ENCODE results near the gene SFMBT2.
"Not testable (repeated sequence)": the region's sequence is repeated elsewhere in the genome, so short reads cannot be mapped to it uniquely, and the experiment has no call there.

SFMBT2 gene

DNA sequence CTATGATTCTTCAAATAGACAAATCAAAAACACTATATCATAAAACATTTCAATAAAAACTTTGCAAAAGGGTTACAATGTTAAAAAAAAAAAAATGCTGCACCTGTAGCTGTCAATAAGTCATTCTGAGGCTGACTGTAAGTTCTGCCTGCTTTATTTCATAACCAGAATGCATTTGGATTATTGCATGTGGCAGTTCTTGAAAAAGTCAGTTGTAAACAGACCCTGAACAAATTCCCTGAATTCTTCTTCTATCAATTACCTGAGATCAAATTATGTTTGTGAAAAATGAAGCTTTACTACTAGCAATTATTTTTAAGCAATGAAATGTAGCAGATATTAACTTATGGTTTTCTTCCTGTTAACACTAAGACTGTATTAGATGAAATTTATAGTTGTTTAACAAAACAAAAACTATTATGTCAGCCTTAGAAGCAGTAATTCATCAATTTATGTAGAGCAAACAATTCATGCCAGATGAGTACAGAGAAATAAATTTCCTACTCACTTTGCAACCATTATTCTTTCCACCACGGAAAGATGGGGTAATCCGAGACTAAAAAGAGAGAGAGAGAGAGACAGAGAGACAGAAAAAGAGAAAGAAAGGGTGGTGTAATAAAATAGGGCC, 107.8 kb downstream of the SFMBT2 start:
- Histone ChIP-seq H3K36me3 (ENCODE audit: insufficient read depth, low read length) (no peaks in the 10 kb centered on the region), H3K9ac (ENCODE audit: insufficient read length) (no peak overlapping the region), H3K9me3 (ENCODE audit: low read depth, low read length) (no peaks in the 10 kb centered on the region), H3K4me3 (no peak overlapping the region), H3K27ac (no peak overlapping the region)
- DNase-seq (ENCODE audit: low read depth, low spot score), result no peak
- no peak for TF ChIP-seq EZH2 (IDR thresholded peaks at IDR 0.05)
- TF ChIP-seq FOXP2 (optimal IDR thresholded peaks at IDR 0.05; ENCODE audit: control extremely low read depth, extremely low read length, insufficient read depth), result no peak
- TF ChIP-seq POLR2AphosphoS5 (IDR thresholded peaks at IDR 0.05; ENCODE audit: borderline replicate concordance, low read depth, low read length), result no peak

DNA sequence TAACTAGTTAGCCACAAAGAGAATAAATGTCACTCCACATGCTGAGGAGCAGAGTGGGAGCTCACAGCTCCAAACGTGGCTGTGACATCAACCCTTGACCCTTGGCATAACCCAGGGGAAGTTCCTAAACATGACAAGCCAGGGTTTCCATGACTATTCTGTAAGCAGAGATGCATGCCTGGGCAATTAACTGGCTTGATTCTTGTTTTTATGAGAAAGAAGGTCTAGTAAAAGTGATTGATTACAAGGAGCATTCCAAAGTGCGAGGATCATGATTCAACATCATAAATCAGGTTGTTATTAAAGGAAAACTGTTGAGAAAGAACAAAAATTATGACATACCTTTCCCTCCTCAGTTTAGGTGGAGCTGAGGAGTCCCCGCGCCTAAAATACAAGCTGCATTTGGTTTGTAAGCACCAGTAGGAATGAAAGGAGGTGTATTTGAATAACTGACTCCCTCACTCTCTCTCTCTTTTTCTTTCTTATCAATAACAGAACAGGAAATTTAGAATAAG, 108.4 kb downstream of the SFMBT2 start:
- no peak for DNase-seq (ENCODE audit: low read depth, low spot score)
- no peak overlapping the region for H3K9ac ChIP-seq (ENCODE audit: insufficient read length)
- H3K27ac ChIP-seq, result no peak overlapping the region
- no peak for TF ChIP-seq EZH2 (IDR thresholded peaks at IDR 0.05)
- no peak for TF ChIP-seq FOXP2 (optimal IDR thresholded peaks at IDR 0.05; ENCODE audit: control extremely low read depth, extremely low read length, insufficient read depth)
- TF ChIP-seq POLR2AphosphoS5 (IDR thresholded peaks at IDR 0.05; ENCODE audit: borderline replicate concordance, low read depth, low read length), result no peak
- H3K9me3 ChIP-seq (ENCODE audit: low read depth, low read length), result no peaks in the 10 kb centered on the region
- no peaks in the 10 kb centered on the region for H3K36me3 ChIP-seq (ENCODE audit: insufficient read depth, low read length)
- no peak overlapping the region for H3K4me3 ChIP-seq

DNA sequence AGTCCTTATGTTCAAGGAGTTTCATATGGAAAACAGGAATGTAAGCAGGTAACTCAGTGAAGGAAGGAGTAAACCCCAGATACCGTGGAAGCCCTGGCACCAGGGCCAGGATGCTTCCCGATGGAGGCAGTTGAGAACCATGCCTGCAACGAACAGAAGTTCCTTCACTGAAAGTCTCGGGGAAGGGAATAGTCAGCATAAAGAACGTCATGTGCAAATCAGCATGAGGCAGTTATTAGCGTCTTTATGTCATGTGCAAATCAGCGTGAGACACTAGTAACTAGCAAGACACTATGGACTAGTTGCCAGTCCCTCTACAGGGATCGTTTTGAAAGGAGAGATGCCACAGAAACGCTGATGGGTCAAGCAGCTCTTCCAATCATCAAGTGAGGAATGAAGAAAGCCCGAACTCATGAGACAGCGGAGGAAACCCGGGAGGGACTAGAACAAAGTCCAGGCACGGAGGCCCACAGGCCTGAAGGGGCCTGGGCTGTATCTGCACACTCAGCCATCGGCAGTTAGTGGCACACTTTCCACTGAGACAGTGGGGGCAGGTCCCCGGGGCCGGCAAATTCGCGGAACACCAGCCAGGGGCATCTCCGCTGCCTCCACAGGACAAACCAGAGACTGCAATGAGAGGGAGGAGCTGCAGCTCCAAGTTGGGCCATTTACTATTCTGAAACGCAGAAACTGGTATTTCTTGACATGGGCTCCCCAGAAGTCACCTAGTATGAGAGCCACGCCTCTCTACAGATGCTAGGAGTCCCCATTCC, 109.6 kb downstream of the SFMBT2 start:
- Histone ChIP-seq H3K36me3 (ENCODE audit: insufficient read depth, low read length) (no peaks in the 10 kb centered on the region), H3K27ac (no peak overlapping the region), H3K9ac (ENCODE audit: insufficient read length) (no peak overlapping the region), H3K9me3 (ENCODE audit: low read depth, low read length) (no peaks in the 10 kb centered on the region), H3K4me3 (no peak overlapping the region)
- TF ChIP-seq EZH2 (IDR thresholded peaks at IDR 0.05), result no peak
- no peak for TF ChIP-seq POLR2AphosphoS5 (IDR thresholded peaks at IDR 0.05; ENCODE audit: borderline replicate concordance, low read depth, low read length)
- TF ChIP-seq FOXP2 (optimal IDR thresholded peaks at IDR 0.05; ENCODE audit: control extremely low read depth, extremely low read length, insufficient read depth), result no peak
- no peak for DNase-seq (ENCODE audit: low read depth, low spot score)

DNA sequence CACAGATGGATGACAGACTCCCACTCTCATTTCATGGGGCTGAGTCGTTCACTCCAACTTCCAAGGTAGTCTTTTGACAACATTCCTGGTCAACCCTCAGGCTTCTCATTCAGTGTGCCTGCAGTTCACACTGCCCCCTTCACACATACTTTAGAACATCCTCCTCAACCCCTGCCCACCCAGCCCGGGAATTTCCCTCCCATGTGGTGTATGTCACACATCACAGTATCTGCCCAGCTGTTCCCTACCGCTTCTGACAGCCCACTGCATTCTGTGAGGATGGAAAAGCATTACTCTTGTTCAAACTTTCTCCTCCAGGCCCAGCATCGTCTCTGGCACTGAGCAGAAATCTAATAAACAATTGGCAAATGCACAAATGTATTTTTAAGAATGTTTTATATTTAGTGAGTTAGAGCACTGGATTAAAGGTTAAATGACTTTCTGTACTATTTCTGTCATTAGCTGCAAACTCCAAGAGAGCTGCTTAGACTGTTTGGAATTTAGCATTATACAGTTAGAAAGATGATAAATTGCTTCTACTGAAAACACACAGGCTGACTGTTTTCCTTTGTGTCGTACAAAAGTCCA, 110.4 kb downstream of the SFMBT2 start:
- no peak for DNase-seq (ENCODE audit: low read depth, low spot score)
- no peak for TF ChIP-seq FOXP2 (optimal IDR thresholded peaks at IDR 0.05; ENCODE audit: control extremely low read depth, extremely low read length, insufficient read depth)
- no peak overlapping the region for H3K27ac ChIP-seq
- H3K9ac ChIP-seq (ENCODE audit: insufficient read length), result no peak overlapping the region
- no peaks in the 10 kb centered on the region for H3K9me3 ChIP-seq (ENCODE audit: low read depth, low read length)
- no peak overlapping the region for H3K4me3 ChIP-seq
- no peaks in the 10 kb centered on the region for H3K36me3 ChIP-seq (ENCODE audit: insufficient read depth, low read length)

DNA sequence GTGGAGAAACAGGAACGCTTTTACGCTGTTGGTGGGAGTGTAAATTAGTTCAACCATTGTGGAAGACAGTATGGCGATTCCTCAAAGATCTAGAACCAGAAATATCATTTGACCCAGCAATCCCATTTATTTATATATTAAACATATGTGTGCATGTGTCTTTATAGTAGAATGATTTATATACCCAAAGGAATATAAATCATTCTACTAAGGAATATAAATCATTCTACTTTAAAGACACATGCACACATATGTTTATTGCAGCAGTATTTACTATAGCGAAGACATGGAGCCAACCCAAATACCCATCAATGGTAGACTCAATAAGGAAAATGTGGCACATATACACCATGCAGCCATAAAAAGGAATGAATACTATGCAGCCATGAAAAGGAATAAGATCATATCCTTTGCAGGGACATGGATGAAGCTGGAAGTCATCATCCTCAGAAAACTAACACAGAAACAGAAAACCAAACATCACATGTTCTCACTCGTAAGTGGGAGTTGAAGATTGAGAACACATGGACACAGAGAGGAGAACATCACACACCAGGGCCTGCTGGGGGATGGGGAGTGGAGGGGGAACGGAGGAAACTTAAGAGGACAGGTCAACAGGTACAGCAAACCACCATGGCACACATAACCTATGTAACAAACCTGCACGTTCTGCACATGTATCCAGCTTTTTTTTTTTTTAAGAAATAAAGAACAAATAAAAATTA, 111.1 kb downstream of the SFMBT2 start:
- not testable (repeated sequence) for H3K36me3 ChIP-seq (ENCODE audit: insufficient read depth, low read length); H3K9me3 ChIP-seq (ENCODE audit: low read depth, low read length); H3K27ac ChIP-seq; H3K4me3 ChIP-seq; DNase-seq (ENCODE audit: low read depth, low spot score); H3K9ac ChIP-seq (ENCODE audit: insufficient read length)

DNA sequence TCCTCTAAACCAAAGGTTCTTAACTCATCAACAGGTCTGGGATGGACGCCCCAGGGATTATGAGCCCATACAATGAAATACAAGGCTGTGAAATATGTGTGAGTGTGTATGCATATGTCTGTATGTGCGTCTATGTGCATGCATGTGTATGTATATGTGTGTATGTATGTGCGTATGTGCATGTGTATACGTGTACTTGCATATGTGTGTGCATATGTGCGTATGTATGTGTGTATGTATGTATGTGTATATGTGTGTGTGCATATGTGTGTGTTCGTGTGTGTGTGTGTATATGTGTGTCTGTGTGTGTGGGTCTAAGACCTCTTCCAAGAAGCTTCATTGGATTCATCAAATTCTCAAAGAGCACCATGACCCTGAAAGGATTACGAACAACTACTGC, 112.3 kb downstream of the SFMBT2 start:
- Histone ChIP-seq H3K36me3 (ENCODE audit: insufficient read depth, low read length) (no peaks in the 10 kb centered on the region), H3K4me3 (no peak overlapping the region)
- no peak for TF ChIP-seq EZH2 (IDR thresholded peaks at IDR 0.05)
- no peak for TF ChIP-seq FOXP2 (optimal IDR thresholded peaks at IDR 0.05; ENCODE audit: control extremely low read depth, extremely low read length, insufficient read depth)
- TF ChIP-seq POLR2AphosphoS5 (IDR thresholded peaks at IDR 0.05; ENCODE audit: borderline replicate concordance, low read depth, low read length), result no peak

DNA sequence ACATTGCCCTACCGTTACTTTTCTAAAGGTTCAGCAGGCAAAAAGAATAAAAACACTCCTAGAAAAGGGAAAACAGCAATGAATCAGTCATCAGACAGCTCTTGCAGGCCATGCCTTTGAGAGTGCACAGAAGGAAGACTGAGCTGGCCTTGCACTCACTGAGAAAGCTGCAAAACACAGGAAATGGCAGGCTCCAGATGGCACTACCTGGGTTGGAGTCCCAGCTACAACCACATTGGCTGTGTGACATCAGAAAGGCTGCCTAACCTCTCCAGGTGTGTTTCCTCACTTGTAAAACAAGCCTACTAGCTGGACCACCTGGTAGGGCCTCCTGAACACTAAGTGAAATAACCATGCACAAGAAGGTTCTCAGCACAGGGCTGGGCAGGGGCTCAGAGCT, 113.7 kb downstream of the SFMBT2 start:
- H3K4me3 ChIP-seq, result no peak overlapping the region
- no peak overlapping the region for H3K27ac ChIP-seq
- no peak overlapping the region for H3K9ac ChIP-seq (ENCODE audit: insufficient read length)
- TF ChIP-seq EZH2 (IDR thresholded peaks at IDR 0.05) (no peak), POLR2AphosphoS5 (IDR thresholded peaks at IDR 0.05; ENCODE audit: borderline replicate concordance, low read depth, low read length) (no peak), FOXP2 (optimal IDR thresholded peaks at IDR 0.05; ENCODE audit: control extremely low read depth, extremely low read length, insufficient read depth) (no peak)
- no peak for DNase-seq (ENCODE audit: low read depth, low spot score)
- H3K36me3 ChIP-seq (ENCODE audit: insufficient read depth, low read length), result no peaks in the 10 kb centered on the region
- no peaks in the 10 kb centered on the region for H3K9me3 ChIP-seq (ENCODE audit: low read depth, low read length)

More for the DNA sequence above, 112.3 kb downstream of the SFMBT2 start:
- no peaks in the 10 kb centered on the region for H3K9me3 ChIP-seq (ENCODE audit: low read depth, low read length)
- no peak overlapping the region for H3K27ac ChIP-seq
- H3K9ac ChIP-seq (ENCODE audit: insufficient read length), result no peak overlapping the region
- DNase-seq (ENCODE audit: low read depth, low spot score), result no peak

DNA sequence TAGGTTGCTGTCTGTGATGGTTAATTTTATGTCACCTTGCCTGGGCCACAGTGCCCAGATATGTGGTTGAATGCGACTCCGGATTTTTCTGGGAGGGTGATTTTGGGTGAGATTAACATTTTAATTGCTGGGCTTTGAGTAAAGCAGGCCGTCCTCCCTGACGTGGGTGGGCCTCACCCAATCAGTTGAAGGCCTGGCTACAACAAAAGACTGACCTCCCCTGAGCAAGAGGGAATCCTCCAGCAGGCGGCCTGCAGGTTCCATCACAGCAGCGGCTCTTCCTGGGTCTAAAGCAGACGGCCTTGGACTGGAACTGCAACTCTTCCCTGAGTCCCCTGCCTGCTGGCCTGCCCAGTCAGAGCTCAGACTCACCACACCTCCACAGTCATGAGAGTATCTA, 114.2 kb downstream of the SFMBT2 start:
- Histone ChIP-seq H3K9me3 (ENCODE audit: low read depth, low read length) (no peaks in the 10 kb centered on the region), H3K27ac (no peak overlapping the region), H3K4me3 (no peak overlapping the region), H3K9ac (ENCODE audit: insufficient read length) (no peak overlapping the region), H3K36me3 (ENCODE audit: insufficient read depth, low read length) (no peaks in the 10 kb centered on the region)
- TF ChIP-seq FOXP2 (optimal IDR thresholded peaks at IDR 0.05; ENCODE audit: control extremely low read depth, extremely low read length, insufficient read depth) (no peak), EZH2 (IDR thresholded peaks at IDR 0.05) (no peak), POLR2AphosphoS5 (IDR thresholded peaks at IDR 0.05; ENCODE audit: borderline replicate concordance, low read depth, low read length) (no peak)
- DNase-seq (ENCODE audit: low read depth, low spot score), result no peak

All from SK-N-MC (cell line).